Endodermal cell (in vitro differentiated cells): ENCODE data around the gene ILF2. TPM values are rescaled to one million over a fixed set of nuclear protein-coding genes. Genes with fewer than 3 reads are reported as not detected.
A peak's percentile ranks its signal among the peaks of the same experiment; 100 is the strongest.

Experiments used
- DNase-seq: peaks from one replicate; pipeline ENCODE4 v3.0.0-alpha.2; 2017
- H3K27ac ChIP-seq: 2 replicates; pipeline ENCODE4 v1.5.1; 2013; ENCODE audit warnings: mild to moderate bottlenecking, low read depth, low read length, moderate library complexity
- H3K27me3 ChIP-seq: 2 replicates; pipeline ENCODE4 v1.6.1; 2013; ENCODE audit warnings: mild to moderate bottlenecking, low read length, moderate library complexity; ENCODE audit not compliant: insufficient read depth, control insufficient read depth, poor library complexity, severe bottlenecking
- H3K36me3 ChIP-seq: 2 replicates; pipeline ENCODE4 v1.7.0; 2013; ENCODE audit warnings: mild to moderate bottlenecking, low read length, moderate library complexity; ENCODE audit not compliant: control insufficient read depth, insufficient read depth
- H3K4me1 ChIP-seq: one replicate; pipeline ENCODE4 v1.7.0; 2013; ENCODE audit warnings: low read length; ENCODE audit not compliant: control insufficient read depth, insufficient read depth
- H3K4me3 ChIP-seq: 2 replicates; pipeline ENCODE4 v1.5.1; 2013; ENCODE audit warnings: mild to moderate bottlenecking, low read length, moderate library complexity
- H3K9ac ChIP-seq: 2 replicates; pipeline ENCODE4 v1.6.1; 2013; ENCODE audit warnings: mild to moderate bottlenecking, low read length, moderate library complexity; ENCODE audit not compliant: poor library complexity, severe bottlenecking; ENCODE audit errors: extremely low read depth
- H3K9me3 ChIP-seq: 2 replicates; pipeline ENCODE4 v1.6.1; 2013; ENCODE audit warnings: mild to moderate bottlenecking, low read length, moderate library complexity; ENCODE audit not compliant: control insufficient read depth
- H3K27ac Mint-ChIP-seq: 2 replicates; pipeline ENCODE4 v1.8.0; 2020; ENCODE audit warnings: mixed read lengths
- H3K27me3 Mint-ChIP-seq: 2 replicates; pipeline ENCODE4 v1.8.0; 2021; ENCODE audit warnings: mild to moderate bottlenecking, mixed read lengths; ENCODE audit not compliant: insufficient read depth
- H3K36me3 Mint-ChIP-seq: 2 replicates; pipeline ENCODE4 v1.8.0; 2020; ENCODE audit warnings: low read depth, mixed read lengths
- H3K4me1 Mint-ChIP-seq: 2 replicates; pipeline ENCODE4 v1.8.0; 2020; ENCODE audit warnings: mixed read lengths
- H3K4me3 Mint-ChIP-seq: 2 replicates; pipeline ENCODE4 v1.8.0; 2020; ENCODE audit warnings: mild to moderate bottlenecking, moderate library complexity, mixed read lengths
- H3K9me3 Mint-ChIP-seq: 2 replicates; pipeline ENCODE4 v1.8.0; 2020; ENCODE audit warnings: mild to moderate bottlenecking, mixed read lengths
- WGBS, 2 experiments: methylation state at CpG; one replicate each; pipeline versions ENCODE4 v1.1.5 to v1.1.7; 2013; ENCODE audit warnings: missing lambda C conversion rate in 2 of 2, mixed read lengths in 1 of 2; ENCODE audit not compliant: insufficient coverage in 1 of 2, insufficient read length in 1 of 2; 5-methylcytosine and 5-hydroxymethylcytosine counted together
- total RNA-seq, 2 donors: library from RNA; stranded (reverse); fragmentation: NEBNext Ultra II Directional in 1 of 2; extraction: Animal tissue kit (Norgen Biotek cat#: 25700) in 1 of 2; gene quantifications; 2 replicates in 1 of 2; 3 replicates in 1 of 2; pipeline ENCODE4 v1.2.1, GENCODE V29; 2021
- TF ChIP-seq, protein P1 (sequence below): fragments of 200-600 bp; sonication (generic); conservative IDR thresholded peaks from 2 replicates; pipeline ENCODE4 v1.5.0; 2021; ENCODE audit warnings: antibody characterized with exemption, mild to moderate bottlenecking

ILF2 gene
- total RNA-seq, 2 donors from 2014 or later: 280 to 315 TPM

DNA sequence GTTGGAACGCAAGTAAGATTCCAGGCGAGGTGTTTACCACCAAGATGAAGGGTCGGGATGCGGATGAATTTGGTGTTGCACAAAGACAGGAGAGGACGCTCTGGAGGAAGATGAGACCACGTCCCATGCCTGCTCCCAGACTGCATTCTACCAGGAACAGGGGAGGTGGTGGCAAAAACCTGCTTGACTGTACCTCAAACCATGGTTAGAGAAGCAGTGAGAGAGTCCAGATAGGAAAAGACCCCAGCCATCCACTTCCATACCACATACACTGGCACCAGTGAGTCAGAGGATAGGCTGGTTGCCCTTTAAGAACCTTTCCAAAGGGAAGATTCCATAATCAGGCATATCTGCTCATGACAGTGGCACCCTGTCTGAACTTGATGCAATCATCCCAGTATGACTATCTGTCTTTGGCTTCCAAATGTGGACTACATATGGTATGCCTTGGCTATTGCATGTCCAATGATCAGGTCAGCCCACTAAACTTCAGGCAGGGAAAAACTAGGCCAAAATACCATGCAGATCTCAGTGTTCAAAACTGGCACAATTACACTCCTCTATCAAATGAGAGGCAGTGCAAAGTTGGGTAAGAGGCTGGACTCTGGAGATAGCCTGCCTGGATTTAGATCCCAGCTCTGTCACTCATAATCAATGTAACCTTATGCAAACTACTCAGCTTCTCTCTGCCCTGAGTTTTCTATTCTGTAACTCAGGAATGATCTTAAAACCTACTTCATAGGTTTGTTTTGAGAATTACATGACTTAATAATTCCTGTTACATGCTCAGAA lies 28.3 kb upstream of the ILF2 start:
- Histone ChIP-seq H3K27ac (no peak overlapping the region), H3K4me1 (peaks cover 10% of the 10 kb centered on the region), H3K36me3 (no peaks in the 10 kb centered on the region), H3K9me3 (no peaks in the 10 kb centered on the region), H3K4me3 (no peak overlapping the region), H3K27me3 (no peaks in the 10 kb centered on the region), H3K9ac (no peak overlapping the region)
- no peaks in the 10 kb centered on the region for H3K27me3 Mint-ChIP-seq
- no peak for DNase-seq
- H3K36me3 Mint-ChIP-seq: no peaks in the 10 kb centered on the region
- TF ChIP-seq, protein P1, sequence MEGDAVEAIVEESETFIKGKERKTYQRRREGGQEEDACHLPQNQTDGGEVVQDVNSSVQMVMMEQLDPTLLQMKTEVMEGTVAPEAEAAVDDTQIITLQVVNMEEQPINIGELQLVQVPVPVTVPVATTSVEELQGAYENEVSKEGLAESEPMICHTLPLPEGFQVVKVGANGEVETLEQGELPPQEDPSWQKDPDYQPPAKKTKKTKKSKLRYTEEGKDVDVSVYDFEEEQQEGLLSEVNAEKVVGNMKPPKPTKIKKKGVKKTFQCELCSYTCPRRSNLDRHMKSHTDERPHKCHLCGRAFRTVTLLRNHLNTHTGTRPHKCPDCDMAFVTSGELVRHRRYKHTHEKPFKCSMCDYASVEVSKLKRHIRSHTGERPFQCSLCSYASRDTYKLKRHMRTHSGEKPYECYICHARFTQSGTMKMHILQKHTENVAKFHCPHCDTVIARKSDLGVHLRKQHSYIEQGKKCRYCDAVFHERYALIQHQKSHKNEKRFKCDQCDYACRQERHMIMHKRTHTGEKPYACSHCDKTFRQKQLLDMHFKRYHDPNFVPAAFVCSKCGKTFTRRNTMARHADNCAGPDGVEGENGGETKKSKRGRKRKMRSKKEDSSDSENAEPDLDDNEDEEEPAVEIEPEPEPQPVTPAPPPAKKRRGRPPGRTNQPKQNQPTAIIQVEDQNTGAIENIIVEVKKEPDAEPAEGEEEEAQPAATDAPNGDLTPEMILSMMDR: no peak
- 92 to 96% methylated on average over 6 of the region's 6 CpGs for WGBS, 2 experiments
- H3K27ac Mint-ChIP-seq: no peak overlapping the region
- H3K9me3 Mint-ChIP-seq: no peaks in the 10 kb centered on the region
- no peak overlapping the region for H3K4me3 Mint-ChIP-seq
- peaks cover 15% of the 10 kb centered on the region for H3K4me1 Mint-ChIP-seq

GRCh38 chr1:153698020-153698922 lies 27.5 kb upstream of the ILF2 start:
- no peaks in the 10 kb centered on the region for H3K9me3 ChIP-seq
- TF ChIP-seq, protein P1: no peak
- H3K27ac Mint-ChIP-seq: peak overlapping the region; percentile 90
- H3K27me3 ChIP-seq: no peaks in the 10 kb centered on the region
- H3K4me1 Mint-ChIP-seq: peaks cover 15% of the 10 kb centered on the region
- H3K36me3 Mint-ChIP-seq: no peaks in the 10 kb centered on the region
- peaks cover 10% of the 10 kb centered on the region for H3K4me1 ChIP-seq
- peak overlapping the region; percentile 25 for H3K4me3 Mint-ChIP-seq
- no peak overlapping the region for H3K9ac ChIP-seq
- DNase-seq: peak; percentile 74
- no peaks in the 10 kb centered on the region for H3K36me3 ChIP-seq
- peak overlapping the region; percentile 93 for H3K27ac ChIP-seq
- no peaks in the 10 kb centered on the region for H3K27me3 Mint-ChIP-seq
- H3K9me3 Mint-ChIP-seq: no peaks in the 10 kb centered on the region
- 48 to 52% methylated on average over 7 to 28 of the region's 29 CpGs for WGBS, 2 experiments
- H3K4me3 ChIP-seq: no peak overlapping the region

GRCh38 chr1:153697191-153698019 lies 26.6 kb upstream of the ILF2 start:
- Histone ChIP-seq H3K36me3 (no peaks in the 10 kb centered on the region), H3K27ac (peak overlapping the region; percentile 93), H3K4me1 (peaks cover 10% of the 10 kb centered on the region), H3K4me3 (no peak overlapping the region), H3K27me3 (no peaks in the 10 kb centered on the region), H3K9ac (no peak overlapping the region), H3K9me3 (no peaks in the 10 kb centered on the region)
- Mint-ChIP-seq H3K27me3 (no peaks in the 10 kb centered on the region), H3K4me1 (peaks cover 15% of the 10 kb centered on the region), H3K27ac (peak overlapping the region; percentile 90), H3K36me3 (no peaks in the 10 kb centered on the region), H3K9me3 (no peaks in the 10 kb centered on the region), H3K4me3 (peak overlapping the region; percentile 25)
- DNase-seq: peak; percentile 91
- TF ChIP-seq, protein P1: no peak
- 54 to 65% methylated on average over 12 of the region's 12 CpGs for WGBS, 2 experiments
